PC-9 (cell line): ENCODE measurements around the gene ADAMTSL3. TPM values are rescaled to one million over a fixed set of nuclear protein-coding genes. Genes with fewer than 3 reads are reported as not detected.
A peak's percentile ranks its signal among the peaks of the same experiment; 100 is the strongest.

Experiments
- BruUV-seq: library from RNA; stranded (reverse); fragments of 400-500 nt; replicated peaks from 2 replicates; lab custom pipeline; 2021; lab: Mats Ljungman, UMichigan
- CTCF ChIA-PET: fragments of 300-600 bp; sonication (Branson Sonifier 250); formaldehyde crosslinking; loops from one replicate; lab custom pipeline; 2022; ENCODE audit warnings: antibody characterized with exemption; lab: Charles Lee
- POLR2A ChIA-PET: fragments of 300-600 bp; sonication (Branson Sonifier 250); formaldehyde crosslinking; loops from one replicate; lab custom pipeline; 2022; ENCODE audit warnings: antibody characterized with exemption; ENCODE audit not compliant: unreplicated experiment; lab: Charles Lee
- DNase-seq, 2 experiments: peaks; one replicate each; pipeline versions ENCODE4 v3.0.0 to v3.0.0-alpha.2; 2015 to 2022; ENCODE audit warnings: mixed read lengths in 1 of 2
- H2AFZ ChIP-seq: fragments of 200-600 bp; sonication (generic); 2 replicates; pipeline ENCODE4 v1.8.1; 2017; ENCODE audit warnings: antibody characterized with exemption
- H3F3A ChIP-seq: fragments of 200-600 bp; sonication (generic); 2 replicates; pipeline ENCODE4 v1.8.1; 2017; ENCODE audit warnings: antibody characterized with exemption, mild to moderate bottlenecking, low read depth; ENCODE audit not compliant: insufficient read depth
- H3K27ac ChIP-seq: fragments of 200-600 bp; sonication (generic); 2 replicates; pipeline ENCODE4 v1.6.1; 2016; ENCODE audit warnings: mixed run types
- H3K27me3 ChIP-seq: fragments of 200-600 bp; sonication (generic); 2 replicates; pipeline ENCODE4 v1.6.1; 2016; ENCODE audit warnings: low read depth, mixed run types; ENCODE audit not compliant: insufficient read depth
- H3K36me3 ChIP-seq: fragments of 200-600 bp; sonication (generic); 2 replicates; pipeline ENCODE4 v1.6.1; 2016; ENCODE audit warnings: low read depth, mixed run types
- H3K4me1 ChIP-seq: fragments of 200-600 bp; sonication (generic); replicated peaks from 2 replicates; pipeline ENCODE4 v1.6.1; 2016; ENCODE audit warnings: mixed run types; ENCODE audit not compliant: insufficient read depth
- H3K4me2 ChIP-seq: fragments of 200-600 bp; sonication (generic); 2 replicates; pipeline ENCODE4 v1.6.1; 2017; ENCODE audit warnings: mixed run types
- H3K4me3 ChIP-seq: fragments of 200-600 bp; sonication (generic); 2 replicates; pipeline ENCODE4 v1.6.1; 2016; ENCODE audit warnings: mixed run types
- H3K79me2 ChIP-seq: fragments of 200-600 bp; sonication (generic); 2 replicates; pipeline ENCODE4 v1.6.1; 2017; ENCODE audit warnings: low read depth, mixed run types
- H3K9me2 ChIP-seq: fragments of 200-600 bp; sonication (generic); 2 replicates; pipeline ENCODE4 v1.8.1; 2017; ENCODE audit warnings: mild to moderate bottlenecking; ENCODE audit not compliant: insufficient read depth
- H3K9me3 ChIP-seq: fragments of 200-600 bp; sonication (generic); 2 replicates; pipeline ENCODE4 v1.8.1; 2016; ENCODE audit warnings: low read depth; ENCODE audit not compliant: insufficient read depth
- H4K20me1 ChIP-seq: fragments of 200-600 bp; sonication (generic); 2 replicates; pipeline ENCODE4 v1.8.1; 2017; ENCODE audit not compliant: insufficient read depth
- CTCF ChIP-seq: fragments of 200-600 bp; sonication (generic); conservative IDR thresholded peaks from 2 replicates; pipeline ENCODE4 v1.6.1; 2017; ENCODE audit warnings: mixed run types, antibody characterized with exemption, mild to moderate bottlenecking, moderate library complexity
- EZH2 ChIP-seq: fragments of 200-600 bp; sonication (generic); IDR thresholded peaks from 2 replicates; pipeline ENCODE4 v1.8.0; 2017; ENCODE audit warnings: antibody characterized with exemption, low read depth
- intact Hi-C: fragments of 100-400 bp; cut with micrococcal nuclease; formaldehyde crosslinking; loops from one replicate; pipeline ENCODE4 v1.10.0; 2022; ENCODE audit not compliant: unreplicated experiment
- total RNA-seq: library from RNA; stranded (reverse); gene quantifications from 2 replicates; pipeline ENCODE4 v1.2.3, GENCODE V29; 2021

ADAMTSL3 gene
- total RNA-seq, 1 experiment from 2014 or later, result 5.0 TPM

GRCh38 chr15:83855956-83856355 is 202.0 kb downstream of the ADAMTSL3 start:
- POLR2A ChIA-PET, result no interaction called here
- H3K9me3 ChIP-seq, result no peaks in the 10 kb centered on the region; the same call in 1 of the 2 replicates
- intact Hi-C loops, result no loop called here

GRCh38 chr15:83858820-83859505 is 205.0 kb downstream of the ADAMTSL3 start:
- no peak for TF ChIP-seq EZH2
- TF ChIP-seq CTCF, result no peak
- ChIA-PET POLR2A (no interaction called here), CTCF (no interaction called here)
- Histone ChIP-seq H2AFZ (peak overlapping the region; percentile 55; the same call in 1 of the 2 replicates), H3K27me3 (no peaks in the 10 kb centered on the region), H3K36me3 (no peaks in the 10 kb centered on the region), H3K79me2 (no peaks in the 10 kb centered on the region), H3K4me1 (peaks cover 10% of the 10 kb centered on the region), H4K20me1 (no peaks in the 10 kb centered on the region), H3K9me3 (no peaks in the 10 kb centered on the region; the same call in 1 of the 2 replicates), H3F3A (no peaks in the 10 kb centered on the region), H3K27ac (no peak overlapping the region), H3K9me2 (no peaks in the 10 kb centered on the region), H3K4me2 (peak overlapping the region; percentile 27; the same call in 1 of the 2 replicates), H3K4me3 (no peak overlapping the region)
- no TSS peak for BruUV-seq
- DNase-seq, result peak in 1 of 2 experiments; percentile 37
- intact Hi-C loops, result no loop called here

More at GRCh38 chr15:83855956-83856355, 202.0 kb downstream of the ADAMTSL3 start:
- no peaks in the 10 kb centered on the region for H3K9me2 ChIP-seq
- no TSS peak for BruUV-seq
- H3K36me3 ChIP-seq, result no peaks in the 10 kb centered on the region
- no peaks in the 10 kb centered on the region for H3K79me2 ChIP-seq
- CTCF ChIA-PET, result no interaction called here
- H3K4me2 ChIP-seq, result no peak overlapping the region
- peaks cover 15% of the 10 kb centered on the region for H3K4me1 ChIP-seq
- no peak for DNase-seq
- no peak overlapping the region for H3K4me3 ChIP-seq
- H3K27ac ChIP-seq, result no peak overlapping the region
- no peak overlapping the region for H2AFZ ChIP-seq
- no peaks in the 10 kb centered on the region for H4K20me1 ChIP-seq
- no peak for TF ChIP-seq CTCF
- TF ChIP-seq EZH2, result no peak
- H3F3A ChIP-seq, result no peaks in the 10 kb centered on the region; the same call in 1 of the 2 replicates
- H3K27me3 ChIP-seq, result no peaks in the 10 kb centered on the region

GRCh38 chr15:83866692-83867091 is 212.8 kb downstream of the ADAMTSL3 start:
- H3K27me3 ChIP-seq, result no peaks in the 10 kb centered on the region
- no peak for TF ChIP-seq CTCF
- TF ChIP-seq EZH2, result no peak
- H3K79me2 ChIP-seq, result no peaks in the 10 kb centered on the region
- H3K9me3 ChIP-seq, result no peaks in the 10 kb centered on the region
- POLR2A ChIA-PET, result no interaction called here
- H3F3A ChIP-seq, result no peaks in the 10 kb centered on the region
- no peaks in the 10 kb centered on the region for H3K36me3 ChIP-seq
- DNase-seq, result no peak
- no peaks in the 10 kb centered on the region for H3K4me1 ChIP-seq
- intact Hi-C loops, result no loop called here
- no TSS peak for BruUV-seq
- no peak overlapping the region for H2AFZ ChIP-seq
- H3K9me2 ChIP-seq, result no peaks in the 10 kb centered on the region
- H3K4me3 ChIP-seq, result no peak overlapping the region
- CTCF ChIA-PET, result no interaction called here
- no peaks in the 10 kb centered on the region for H4K20me1 ChIP-seq
- H3K4me2 ChIP-seq, result no peak overlapping the region
- H3K27ac ChIP-seq, result no peak overlapping the region
